Spleen (tissue), 11 donors: ENCODE results near the gene ITLN2. TPM values are rescaled to one million over a fixed set of nuclear protein-coding genes. Genes with fewer than 3 reads are reported as not detected.
"Not testable (repeated sequence)": the region's sequence is repeated elsewhere in the genome, so short reads cannot be mapped to it uniquely, and the experiment has no call there.

Experiments
- DNase-seq: peaks from one replicate; pipeline ENCODE4 v3.0.0-alpha.2; 2020
- H3K27ac ChIP-seq, 8 donors: fragments of 200-600 bp; sonication (generic) in 7 of 8; 1 replicate in 4 of 8; 2 replicates in 4 of 8; pipeline versions ENCODE4 v1.5.0 to v1.8.0; 2016 to 2021; ENCODE audit warnings: inconsistent platforms in 4 of 8, mild to moderate bottlenecking in 4 of 8, moderate library complexity in 1 of 8
- H3K27me3 ChIP-seq, 7 donors: fragments of 200-600 bp; sonication (generic) in 6 of 7; replicated peaks in 1 of 7; 1 replicate in 4 of 7; 2 replicates in 3 of 7; pipeline versions ENCODE4 v1.5.0 to v1.8.0; 2016 to 2021; ENCODE audit warnings: inconsistent platforms in 3 of 7, mild to moderate bottlenecking in 1 of 7
- H3K36me3 ChIP-seq, 6 donors: fragments of 200-600 bp; sonication (generic) in 5 of 6; 1 replicate in 4 of 6; 2 replicates in 2 of 6; pipeline versions ENCODE4 v1.5.0 to v1.8.0; 2016 to 2021; ENCODE audit warnings: inconsistent platforms in 2 of 6
- H3K4me1 ChIP-seq, 6 donors: fragments of 200-600 bp; sonication (generic) in 5 of 6; 1 replicate in 3 of 6; 2 replicates in 3 of 6; pipeline versions ENCODE4 v1.5.0 to v1.8.0; 2016 to 2021; ENCODE audit warnings: inconsistent platforms in 3 of 6
- H3K4me3 ChIP-seq, 8 donors: fragments of 200-600 bp; sonication (generic) in 7 of 8; 1 replicate in 4 of 8; 2 replicates in 4 of 8; pipeline versions ENCODE4 v1.5.0 to v1.8.0; 2016 to 2021; ENCODE audit warnings: inconsistent platforms in 4 of 8, mild to moderate bottlenecking in 4 of 8, moderate library complexity in 2 of 8
- H3K9me3 ChIP-seq, 8 donors: fragments of 200-600 bp; sonication (generic) in 7 of 8; 1 replicate in 4 of 8; 2 replicates in 4 of 8; pipeline versions ENCODE4 v1.5.0 to v1.8.0; 2016 to 2021; ENCODE audit warnings: inconsistent platforms in 4 of 8
- POLR2A ChIP-seq, 3 donors: fragments of 450-650 bp; IDR thresholded peaks; one replicate each; pipeline ENCODE4 v1.5.1; 2017; ENCODE audit warnings: antibody characterized with exemption in 3 of 3, mild to moderate bottlenecking in 1 of 3
- POLR2AphosphoS5 ChIP-seq, 3 donors: sonication (generic); formaldehyde crosslinking; IDR thresholded peaks; one replicate each; pipeline ENCODE4 v1.5.1; 2017; ENCODE audit warnings: antibody characterized with exemption in 3 of 3
- WGBS, 5 donors: extraction: QIAGEN DNeasy Blood & Tissue Kit in 3 of 5; methylation state at CpG; one replicate each; pipeline versions ENCODE4 v1.1.5 to v1.1.7; 2013 to 2018; 5-methylcytosine and 5-hydroxymethylcytosine counted together
- intact Hi-C: fragments of 100-400 bp; cut with DNase I; formaldehyde crosslinking; loops from one replicate; pipeline ENCODE4 v1.15.0; 2023; ENCODE audit warnings: low total_unique reads
- polyA plus RNA-seq, 3 donors: library from polyadenylated mRNA; stranded (reverse); fragments of 200-250 nt; gene quantifications; one replicate each; pipeline ENCODE4 v1.2.1, GENCODE V29; 2013
- total RNA-seq, 7 donors: library from RNA; depleted of rRNA in 3 of 7; stranded (reverse); fragments of >200 nt in 3 of 7; fragmentation: NEBNext Ultra II Directional in 4 of 7; extraction: Animal tissue kit (Norgen Biotek cat#: 25700) in 4 of 7; gene quantifications; one replicate each; pipeline versions ENCODE4 v1.1.0 to v1.2.1, GENCODE V29; 2016 to 2021
- TF ChIP-seq, protein P1 (sequence below), 11 experiments: fragments of 200-600 bp in 7 of 11; fragments of 450-650 bp in 4 of 11; sonication (generic) in 4 of 11; IDR thresholded peaks in 8 of 11; conservative IDR thresholded peaks in 3 of 11; 1 replicate in 7 of 11; 2 replicates in 4 of 11; pipeline versions ENCODE4 v1.4.0 to v1.8.0; 2016 to 2021; ENCODE audit warnings: antibody characterized with exemption in 11 of 11, inconsistent platforms in 4 of 11, mild to moderate bottlenecking in 1 of 11
- donor health status: healthy with polysubstance abuse.
- donor health status: DM: no; HTN: no; CAD: no; lungs with moderate emphysema.
- donor health status: DM: no; HTN: no; CAD: no.
- donor health status: Bipolar disorder and iron deficiency.
- donor health status: healthy.
- donor health status: DM: no; HTN: no; CAD: no.
- donor health status: DM: yes; HTN: yes; CAD: no.

The ITLN2 gene
- total and polyA plus RNA-seq, 10 donors, result not detected

DNA sequence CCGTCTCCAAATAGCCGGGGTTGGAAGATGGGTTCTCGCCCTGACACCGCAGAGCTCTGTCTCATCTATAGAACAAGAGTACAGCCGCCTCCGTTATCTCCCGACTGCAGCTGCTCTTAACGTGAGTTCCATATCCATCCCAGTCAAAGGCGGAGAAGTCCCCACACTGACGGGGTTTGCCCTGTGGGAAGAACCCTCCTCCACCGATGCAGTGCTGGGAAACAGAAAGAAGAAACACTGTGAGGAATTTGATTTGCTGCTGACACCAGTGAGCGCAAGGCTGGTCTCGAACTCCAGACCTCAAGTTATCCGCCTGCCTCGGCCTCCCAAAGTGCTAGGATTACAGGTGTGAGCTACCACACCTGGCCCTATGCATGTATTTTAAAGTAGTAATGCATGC lies 9.5 kb downstream of the ITLN2 start:
- Histone ChIP-seq H3K4me3 (no peak overlapping the region), H3K27me3 (peaks cover 0 to 25% (median 0%) of the 10 kb centered on the region in 7 donors), H3K9me3 (peaks cover 0 to 5% (median 0%) of the 10 kb centered on the region in 8 donors), H3K27ac (no peak overlapping the region), H3K36me3 (no peaks in the 10 kb centered on the region), H3K4me1 (peaks cover 0 to 7% (median 2%) of the 10 kb centered on the region in 6 donors)
- 84 to 95% (median 92%) methylated on average over 15 of the region's 15 CpGs for WGBS, 5 donors
- no peak for TF ChIP-seq POLR2A (IDR thresholded peaks at IDR 0.05)
- TF ChIP-seq, protein P1, sequence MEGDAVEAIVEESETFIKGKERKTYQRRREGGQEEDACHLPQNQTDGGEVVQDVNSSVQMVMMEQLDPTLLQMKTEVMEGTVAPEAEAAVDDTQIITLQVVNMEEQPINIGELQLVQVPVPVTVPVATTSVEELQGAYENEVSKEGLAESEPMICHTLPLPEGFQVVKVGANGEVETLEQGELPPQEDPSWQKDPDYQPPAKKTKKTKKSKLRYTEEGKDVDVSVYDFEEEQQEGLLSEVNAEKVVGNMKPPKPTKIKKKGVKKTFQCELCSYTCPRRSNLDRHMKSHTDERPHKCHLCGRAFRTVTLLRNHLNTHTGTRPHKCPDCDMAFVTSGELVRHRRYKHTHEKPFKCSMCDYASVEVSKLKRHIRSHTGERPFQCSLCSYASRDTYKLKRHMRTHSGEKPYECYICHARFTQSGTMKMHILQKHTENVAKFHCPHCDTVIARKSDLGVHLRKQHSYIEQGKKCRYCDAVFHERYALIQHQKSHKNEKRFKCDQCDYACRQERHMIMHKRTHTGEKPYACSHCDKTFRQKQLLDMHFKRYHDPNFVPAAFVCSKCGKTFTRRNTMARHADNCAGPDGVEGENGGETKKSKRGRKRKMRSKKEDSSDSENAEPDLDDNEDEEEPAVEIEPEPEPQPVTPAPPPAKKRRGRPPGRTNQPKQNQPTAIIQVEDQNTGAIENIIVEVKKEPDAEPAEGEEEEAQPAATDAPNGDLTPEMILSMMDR (IDR thresholded peaks at IDR 0.05 in 8 of 11, conservative IDR thresholded peaks at IDR 0.05 in 3 of 11), result no peak
- no peak for TF ChIP-seq POLR2AphosphoS5 (IDR thresholded peaks at IDR 0.05)
- intact Hi-C loops, result no loop called here
- DNase-seq, result no peak

DNA sequence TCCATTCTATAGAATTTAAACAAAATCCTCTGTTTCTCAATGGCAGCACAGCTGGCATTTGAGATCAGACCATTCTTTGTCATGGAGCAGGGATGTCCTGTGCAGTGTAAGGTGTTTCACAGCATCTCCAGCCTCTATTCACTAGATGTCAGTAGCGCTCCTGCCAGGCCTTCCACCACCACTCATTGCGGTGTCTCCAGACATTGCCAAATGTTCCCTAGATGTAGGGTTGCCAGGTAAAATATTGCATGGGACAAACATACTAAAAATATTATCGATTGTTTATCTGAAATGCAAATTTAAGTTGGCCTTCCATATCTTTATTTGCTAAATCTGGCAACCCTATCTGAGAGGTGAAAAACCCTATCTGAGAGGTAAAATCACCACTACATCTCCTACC lies 11.7 kb downstream of the ITLN2 start:
- H3K36me3 ChIP-seq, result no peaks in the 10 kb centered on the region
- H3K27me3 ChIP-seq, result peaks cover 0 to 25% (median 0%) of the 10 kb centered on the region in 7 donors
- 83 to 91% (median 88%) methylated on average over 3 of the region's 3 CpGs for WGBS, 5 donors
- peaks cover 0 to 5% (median 0%) of the 10 kb centered on the region in 8 donors for H3K9me3 ChIP-seq
- H3K4me3 ChIP-seq, result no peak overlapping the region
- intact Hi-C loops, result no loop called here
- no peak overlapping the region for H3K27ac ChIP-seq
- no peaks in the 10 kb centered on the region for H3K4me1 ChIP-seq
- TF ChIP-seq POLR2A (IDR thresholded peaks at IDR 0.05) (no peak), POLR2AphosphoS5 (IDR thresholded peaks at IDR 0.05) (no peak)
- TF ChIP-seq, protein P1 (IDR thresholded peaks at IDR 0.05 in 8 of 11, conservative IDR thresholded peaks at IDR 0.05 in 3 of 11), result no peak
- DNase-seq, result no peak

DNA sequence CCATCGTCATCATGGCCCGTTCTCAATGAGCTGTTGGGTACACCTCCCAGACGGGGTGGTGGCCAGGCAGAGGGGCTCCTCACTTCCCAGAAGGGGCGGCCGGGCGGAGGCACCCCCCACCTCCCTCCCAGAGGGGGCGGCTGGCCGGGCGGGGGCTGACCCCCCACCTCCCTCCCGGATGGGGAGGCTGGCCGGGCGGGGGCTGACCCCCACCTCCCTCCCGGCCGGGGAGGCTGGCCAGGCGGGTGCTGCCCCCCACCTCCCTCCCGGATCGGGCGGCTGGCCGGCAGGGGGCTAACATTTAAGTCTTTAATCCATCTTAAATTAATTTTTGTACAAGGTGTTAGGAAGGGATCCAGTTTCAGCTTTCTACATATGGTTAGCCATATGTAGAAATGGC lies 17.9 kb downstream of the ITLN2 start:
- H3K4me3 ChIP-seq, DNase-seq, intact Hi-C loops, H3K27me3 ChIP-seq, H3K27ac ChIP-seq, H3K36me3 ChIP-seq, H3K4me1 ChIP-seq: not testable (repeated sequence)
- 90 to 97% (median 93%) methylated on average over 16 to 19 of the region's 19 CpGs for WGBS, 5 donors
- peaks cover 0 to 21% (median 2%) of the 10 kb centered on the region in 8 donors for H3K9me3 ChIP-seq

DNA sequence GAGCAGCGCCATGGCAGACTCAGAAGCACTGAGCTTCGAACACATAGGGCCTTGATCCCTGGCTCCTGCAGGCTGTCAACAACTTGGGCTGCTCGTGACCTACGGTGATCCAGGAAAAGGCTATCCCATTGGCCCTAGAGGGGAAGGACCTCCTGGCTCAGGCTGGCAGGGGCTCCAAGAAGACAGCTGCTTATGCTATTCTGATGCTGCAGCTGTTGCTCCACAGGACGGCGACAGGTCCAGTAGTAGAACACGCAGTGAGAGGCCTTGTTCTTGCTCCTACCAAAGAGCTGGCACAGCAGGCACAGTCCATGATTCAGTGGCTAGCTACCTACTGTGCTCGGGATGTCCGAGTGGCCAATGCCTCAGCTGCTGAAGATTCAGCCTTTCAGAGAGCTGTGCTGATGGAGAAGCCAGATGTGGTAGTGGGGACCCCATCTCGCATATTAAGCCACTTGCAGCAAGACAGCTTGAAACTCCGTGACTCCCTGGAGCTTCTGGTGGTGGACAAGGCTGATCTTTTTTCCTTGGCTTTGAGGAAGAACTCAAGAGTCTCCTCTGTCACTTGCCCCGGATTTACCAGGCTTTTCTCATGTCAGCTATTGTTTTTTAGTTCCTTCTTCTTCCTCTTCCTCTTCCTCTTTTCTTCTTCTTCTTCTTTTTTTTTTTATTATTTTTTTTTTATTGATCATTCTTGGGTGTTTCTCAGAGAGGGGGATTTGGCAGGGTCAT lies 18.9 kb downstream of the ITLN2 start:
- TF ChIP-seq POLR2A (IDR thresholded peaks at IDR 0.05), result no peak
- TF ChIP-seq, protein P1 (IDR thresholded peaks at IDR 0.05 in 8 of 11, conservative IDR thresholded peaks at IDR 0.05 in 3 of 11), result no peak
- TF ChIP-seq POLR2AphosphoS5 (IDR thresholded peaks at IDR 0.05), result no peak
- peaks cover 0 to 10% (median 7%) of the 10 kb centered on the region in 6 donors for H3K4me1 ChIP-seq
- DNase-seq, result no peak
- H3K27me3 ChIP-seq, result no peaks in the 10 kb centered on the region
- intact Hi-C loops, result no loop called here
- 64 to 82% (median 79%) methylated on average over 7 to 12 of the region's 12 CpGs for WGBS, 5 donors
- no peaks in the 10 kb centered on the region for H3K36me3 ChIP-seq
- no peak overlapping the region for H3K4me3 ChIP-seq
- peaks cover 0 to 16% (median 0%) of the 10 kb centered on the region in 8 donors for H3K9me3 ChIP-seq
- H3K27ac ChIP-seq, result peak overlapping the region in 5 of 8 donors; percentile 18 to 62 (median 31)

DNA sequence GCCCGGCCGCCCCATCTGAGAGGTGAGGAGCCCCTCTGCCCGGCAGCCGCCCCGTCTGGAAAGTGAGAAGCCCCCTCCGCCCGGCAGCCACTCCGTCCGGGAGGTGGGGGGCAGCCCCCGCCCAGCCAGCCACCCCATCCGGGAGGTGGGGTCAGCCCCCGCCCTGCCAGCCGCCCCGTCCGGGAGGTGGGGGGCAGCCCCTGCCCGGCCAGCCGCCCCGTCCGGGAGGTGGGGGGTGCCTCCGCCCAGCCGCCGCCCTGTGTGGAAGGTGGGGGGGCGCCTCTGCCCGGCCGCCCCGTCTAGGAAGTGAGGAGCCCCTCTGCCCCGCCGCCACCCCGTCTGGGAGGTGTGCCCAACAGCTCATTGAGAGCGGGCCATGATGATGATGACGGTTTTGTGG lies 21.3 kb downstream of the ITLN2 start:
- H3K27ac ChIP-seq, DNase-seq, H3K4me1 ChIP-seq, H3K36me3 ChIP-seq, H3K4me3 ChIP-seq, intact Hi-C loops, H3K27me3 ChIP-seq: not testable (repeated sequence)
- H3K9me3 ChIP-seq, result peaks cover 0 to 16% (median 0%) of the 10 kb centered on the region in 8 donors
- 90 to 96% (median 93%) methylated on average over 9 to 31 of the region's 31 CpGs for WGBS, 5 donors
